ENCODE data around the gene TMEM8B. TPM values are rescaled to one million over a fixed set of nuclear protein-coding genes. Genes with fewer than 3 reads are reported as not detected.

The TMEM8B gene
- total and polyA plus RNA-seq, 7 donors = 3.5 to 12.5 (median 7.1) TPM

DNA sequence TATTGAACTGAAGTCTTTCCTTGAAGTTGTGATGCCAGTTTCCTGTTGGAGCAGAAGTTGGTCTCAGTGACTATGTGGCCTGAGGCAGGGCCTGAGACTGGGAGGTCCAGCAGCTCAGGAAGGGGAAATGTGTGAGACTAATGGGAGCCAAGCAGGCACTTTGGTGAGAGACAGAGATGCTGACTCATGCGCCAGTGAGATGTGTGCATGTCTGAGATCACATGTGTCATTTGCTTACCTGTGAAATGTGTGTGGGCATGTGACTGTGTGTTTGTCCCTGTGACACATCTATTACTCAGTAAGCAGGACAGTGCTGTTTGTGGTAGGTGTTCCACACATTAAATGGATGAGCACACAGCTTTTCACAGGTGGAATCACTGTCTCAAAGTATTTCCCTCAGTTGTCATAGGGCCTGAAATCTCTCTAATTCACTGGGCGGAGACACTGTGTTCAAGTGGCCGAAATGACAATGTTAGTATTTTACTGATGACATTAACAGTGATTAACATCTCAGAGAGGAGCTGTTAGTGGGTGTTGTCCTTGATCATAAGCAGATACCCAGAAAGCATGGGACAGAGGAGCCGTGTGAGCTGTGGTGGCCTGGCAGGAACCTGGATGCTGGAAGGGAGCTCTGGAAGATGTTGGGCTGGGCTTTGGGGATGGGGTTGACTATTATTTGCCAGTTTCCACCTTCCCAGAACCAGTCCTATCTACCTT lies 30.2 kb upstream of the TMEM8B start:
- 91 to 92% methylated on average over 4 of the region's 4 CpGs for WGBS, 2 donors
- H3K9me3 ChIP-seq = no peaks in the 10 kb centered on the region
- peaks cover 0 to 45% (median 12%) of the 10 kb centered on the region in 4 donors for H3K36me3 ChIP-seq
- no peak for DNase-seq
- intact Hi-C loops (cut with DNase I) = no loop called here
- TF ChIP-seq POLR2AphosphoS5 (IDR thresholded peaks at IDR 0.05) = no peak
- TF ChIP-seq EP300 (IDR thresholded peaks at IDR 0.05) = no peak
- TF ChIP-seq, protein P1, sequence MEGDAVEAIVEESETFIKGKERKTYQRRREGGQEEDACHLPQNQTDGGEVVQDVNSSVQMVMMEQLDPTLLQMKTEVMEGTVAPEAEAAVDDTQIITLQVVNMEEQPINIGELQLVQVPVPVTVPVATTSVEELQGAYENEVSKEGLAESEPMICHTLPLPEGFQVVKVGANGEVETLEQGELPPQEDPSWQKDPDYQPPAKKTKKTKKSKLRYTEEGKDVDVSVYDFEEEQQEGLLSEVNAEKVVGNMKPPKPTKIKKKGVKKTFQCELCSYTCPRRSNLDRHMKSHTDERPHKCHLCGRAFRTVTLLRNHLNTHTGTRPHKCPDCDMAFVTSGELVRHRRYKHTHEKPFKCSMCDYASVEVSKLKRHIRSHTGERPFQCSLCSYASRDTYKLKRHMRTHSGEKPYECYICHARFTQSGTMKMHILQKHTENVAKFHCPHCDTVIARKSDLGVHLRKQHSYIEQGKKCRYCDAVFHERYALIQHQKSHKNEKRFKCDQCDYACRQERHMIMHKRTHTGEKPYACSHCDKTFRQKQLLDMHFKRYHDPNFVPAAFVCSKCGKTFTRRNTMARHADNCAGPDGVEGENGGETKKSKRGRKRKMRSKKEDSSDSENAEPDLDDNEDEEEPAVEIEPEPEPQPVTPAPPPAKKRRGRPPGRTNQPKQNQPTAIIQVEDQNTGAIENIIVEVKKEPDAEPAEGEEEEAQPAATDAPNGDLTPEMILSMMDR (IDR thresholded peaks at IDR 0.05) = no peak
- TF ChIP-seq POLR2A (IDR thresholded peaks at IDR 0.05) = no peak
- H3K27me3 ChIP-seq = no peaks in the 10 kb centered on the region
- no peak overlapping the region for H3K27ac ChIP-seq
- no peak overlapping the region for H3K4me3 ChIP-seq
- H3K4me1 ChIP-seq = peaks cover 0 to 21% (median 13%) of the 10 kb centered on the region in 4 donors

GRCh38 chr9:35800530-35800929 lies 28.5 kb upstream of the TMEM8B start:
- Histone ChIP-seq H3K4me3 (no peak overlapping the region), H3K27me3 (no peaks in the 10 kb centered on the region), H3K36me3 (peaks cover 0 to 53% (median 12%) of the 10 kb centered on the region in 4 donors), H3K9me3 (no peaks in the 10 kb centered on the region), H3K4me1 (peaks cover 0 to 4% (median 0%) of the 10 kb centered on the region in 4 donors), H3K27ac (no peak overlapping the region)
- no peak for DNase-seq
- intact Hi-C loops (cut with DNase I) = no loop called here
- 84 to 91% methylated on average over 7 of the region's 7 CpGs for WGBS, 2 donors
- no peak for TF ChIP-seq POLR2A (IDR thresholded peaks at IDR 0.05)
- TF ChIP-seq, protein P1 (IDR thresholded peaks at IDR 0.05) = no peak
- no peak for TF ChIP-seq EP300 (IDR thresholded peaks at IDR 0.05)
- TF ChIP-seq POLR2AphosphoS5 (IDR thresholded peaks at IDR 0.05) = no peak

- peaks cover 0 to 63% (median 17%) of the 10 kb centered on the region in 4 donors for H3K36me3 ChIP-seq
These were observed 27.5 kb upstream of the TMEM8B start for GRCh38 chr9:35801328-35802128.

GRCh38 chr9:35806101-35806500 lies 22.9 kb upstream of the TMEM8B start:
- DNase-seq = no peak
- Histone ChIP-seq H3K27me3 (no peaks in the 10 kb centered on the region), H3K9me3 (no peaks in the 10 kb centered on the region), H3K36me3 (peaks cover 0 to 78% (median 32%) of the 10 kb centered on the region in 4 donors), H3K27ac (no peak overlapping the region), H3K4me3 (no peak overlapping the region), H3K4me1 (peaks cover 0 to 4% (median 3%) of the 10 kb centered on the region in 4 donors)
- intact Hi-C loops (cut with DNase I) = no loop called here
- WGBS, 2 donors = 97% methylated on average over 8 of the region's 8 CpGs
- no peak for TF ChIP-seq POLR2AphosphoS5 (IDR thresholded peaks at IDR 0.05)
- TF ChIP-seq EP300 (IDR thresholded peaks at IDR 0.05) = no peak
- TF ChIP-seq, protein P1 (IDR thresholded peaks at IDR 0.05) = no peak
- TF ChIP-seq POLR2A (IDR thresholded peaks at IDR 0.05) = no peak

More at GRCh38 chr9:35801328-35802128, 27.5 kb upstream of the TMEM8B start:
- Histone ChIP-seq H3K27ac (no peak overlapping the region), H3K4me3 (no peak overlapping the region), H3K4me1 (no peaks in the 10 kb centered on the region), H3K9me3 (no peaks in the 10 kb centered on the region), H3K27me3 (no peaks in the 10 kb centered on the region)
- DNase-seq = no peak
- intact Hi-C loops (cut with DNase I) = no loop called here
- 93 to 94% methylated on average over 13 of the region's 13 CpGs for WGBS, 2 donors
- TF ChIP-seq, protein P1 (IDR thresholded peaks at IDR 0.05) = no peak
- TF ChIP-seq POLR2AphosphoS5 (IDR thresholded peaks at IDR 0.05) (no peak), POLR2A (IDR thresholded peaks at IDR 0.05) (no peak), EP300 (IDR thresholded peaks at IDR 0.05) (no peak)

Measured in sigmoid colon (tissue), 7 donors.